ENCODE data around the gene MACO1.

DNA sequence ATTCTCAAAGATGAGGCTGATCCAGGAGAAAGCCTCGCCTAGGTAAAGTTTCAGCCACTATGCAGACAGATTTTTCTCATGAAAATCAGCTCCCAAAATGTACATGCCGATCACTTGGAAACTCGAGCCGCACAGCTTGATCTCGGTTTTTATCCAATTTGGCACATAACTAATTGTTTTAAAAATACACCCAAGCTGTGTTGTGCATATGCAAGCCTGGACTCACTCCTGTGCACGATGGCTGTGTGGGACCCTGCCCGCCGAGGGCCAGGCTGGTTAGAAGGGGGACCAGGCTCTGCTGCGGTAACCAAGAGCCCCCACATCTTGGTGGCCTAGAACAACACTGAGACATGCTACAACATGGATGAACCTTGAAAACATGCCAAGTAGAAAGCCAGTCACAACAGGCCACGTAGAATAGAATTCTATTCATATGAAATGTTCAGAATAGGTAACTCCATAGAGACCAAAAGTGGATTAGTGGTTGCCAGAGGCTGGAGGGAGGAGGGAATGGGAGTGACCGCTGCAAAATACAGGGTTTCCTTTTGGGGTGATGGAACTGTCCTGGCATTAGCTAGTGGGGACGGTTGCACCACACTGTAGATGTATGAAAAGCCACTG is 96.6 kb downstream of the MACO1 start:
- TF ChIP-seq POLR2AphosphoS5 (IDR thresholded peaks at IDR 0.05; ENCODE audit: borderline replicate concordance, low read depth, low read length), result no peak
- no peak for TF ChIP-seq EZH2 (IDR thresholded peaks at IDR 0.05)
- no peak for TF ChIP-seq FOXP2 (optimal IDR thresholded peaks at IDR 0.05; ENCODE audit: control extremely low read depth, extremely low read length, insufficient read depth)

Data from SK-N-MC (cell line).